ENCODE data around the gene KHDC1L.

GRCh38 chr6:73194744-73195143 lies 30.6 kb downstream of the KHDC1L start:
- TF ChIP-seq, protein P1, sequence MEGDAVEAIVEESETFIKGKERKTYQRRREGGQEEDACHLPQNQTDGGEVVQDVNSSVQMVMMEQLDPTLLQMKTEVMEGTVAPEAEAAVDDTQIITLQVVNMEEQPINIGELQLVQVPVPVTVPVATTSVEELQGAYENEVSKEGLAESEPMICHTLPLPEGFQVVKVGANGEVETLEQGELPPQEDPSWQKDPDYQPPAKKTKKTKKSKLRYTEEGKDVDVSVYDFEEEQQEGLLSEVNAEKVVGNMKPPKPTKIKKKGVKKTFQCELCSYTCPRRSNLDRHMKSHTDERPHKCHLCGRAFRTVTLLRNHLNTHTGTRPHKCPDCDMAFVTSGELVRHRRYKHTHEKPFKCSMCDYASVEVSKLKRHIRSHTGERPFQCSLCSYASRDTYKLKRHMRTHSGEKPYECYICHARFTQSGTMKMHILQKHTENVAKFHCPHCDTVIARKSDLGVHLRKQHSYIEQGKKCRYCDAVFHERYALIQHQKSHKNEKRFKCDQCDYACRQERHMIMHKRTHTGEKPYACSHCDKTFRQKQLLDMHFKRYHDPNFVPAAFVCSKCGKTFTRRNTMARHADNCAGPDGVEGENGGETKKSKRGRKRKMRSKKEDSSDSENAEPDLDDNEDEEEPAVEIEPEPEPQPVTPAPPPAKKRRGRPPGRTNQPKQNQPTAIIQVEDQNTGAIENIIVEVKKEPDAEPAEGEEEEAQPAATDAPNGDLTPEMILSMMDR (IDR thresholded peaks at IDR 0.05; ENCODE audit: low read depth, low read length, missing input control): no peak
- TF ChIP-seq JUND (IDR thresholded peaks at IDR 0.05) (no peak), REST (IDR thresholded peaks at IDR 0.05) (no peak), TAF1 (conservative IDR thresholded peaks at IDR 0.05) (no peak)

All from liver (tissue), 3 donors.